Aorta (tissue), 5 donors: ENCODE measurements around the gene BICDL1. TPM values are rescaled to one million over a fixed set of nuclear protein-coding genes. Genes with fewer than 3 reads are reported as not detected.
A peak's percentile ranks its signal among the peaks of the same experiment; 100 is the strongest.

Source experiments
- ATAC-seq: fragments of 200-7000 bp; cut with Tn5 transposase; one replicate; pipeline ENCODE4 v1.9.1; 2022; ENCODE audit warnings: moderate library complexity; ENCODE audit not compliant: low FRiP score
- DNase-seq, 2 donors: peaks; one replicate each; pipeline ENCODE4 v3.0.0-alpha.2; 2020
- H3K27ac ChIP-seq, 2 donors: one replicate each; pipeline ENCODE4 v1.5.1; 2013; ENCODE audit warnings: low read length in 2 of 2, mild to moderate bottlenecking in 2 of 2, moderate library complexity in 2 of 2, control low read depth in 1 of 2, inconsistent platforms in 1 of 2, low read depth in 1 of 2
- H3K27me3 ChIP-seq, 2 donors: one replicate each; pipeline ENCODE4 v1.6.1; 2013; ENCODE audit warnings: control low read depth in 1 of 2, low read length in 1 of 2, mild to moderate bottlenecking in 1 of 2, moderate library complexity in 1 of 2; ENCODE audit not compliant: insufficient read depth in 2 of 2, control insufficient read depth in 1 of 2
- H3K36me3 ChIP-seq, 2 donors: one replicate each; pipeline ENCODE4 v1.6.1; 2013; ENCODE audit warnings: control low read depth in 1 of 2, low read length in 1 of 2, mild to moderate bottlenecking in 1 of 2; ENCODE audit not compliant: insufficient read depth in 2 of 2, control insufficient read depth in 1 of 2
- H3K4me1 ChIP-seq, 2 donors: one replicate each; pipeline ENCODE4 v1.6.1; 2013; ENCODE audit warnings: low read length in 2 of 2, control low read depth in 1 of 2, mild to moderate bottlenecking in 1 of 2, moderate library complexity in 1 of 2; ENCODE audit not compliant: insufficient read depth in 2 of 2, control insufficient read depth in 1 of 2
- H3K4me3 ChIP-seq, 2 donors: one replicate each; pipeline ENCODE4 v1.5.1; 2013; ENCODE audit warnings: low read length in 2 of 2, control low read depth in 1 of 2, mild to moderate bottlenecking in 1 of 2
- H3K9me3 ChIP-seq: one replicate; pipeline ENCODE4 v1.6.1; 2013; ENCODE audit warnings: mild to moderate bottlenecking, low read length; ENCODE audit not compliant: control insufficient read depth
- WGBS, 2 donors: extraction: QIAGEN DNeasy Blood & Tissue Kit; methylation state at CpG; one replicate each; pipeline ENCODE4 v1.1.7; 2013; 5-methylcytosine and 5-hydroxymethylcytosine counted together
- intact Hi-C, 2 donors: fragments of 100-400 bp; cut with DNase I; formaldehyde crosslinking; loops; one replicate each; pipeline versions ENCODE4 v1.14.2 to v1.15.0; 2022
- polyA plus RNA-seq, 2 donors: library from polyadenylated mRNA; stranded (reverse); fragments of 200-250 nt; gene quantifications; one replicate each; pipeline ENCODE4 v1.2.3, GENCODE V29; 2013
- total RNA-seq, 2 donors: library from RNA; stranded (reverse); fragmentation: NEBNext Ultra II Directional; extraction: Animal tissue kit (Norgen Biotek cat#: 25700); gene quantifications; one replicate each; pipeline ENCODE4 v1.2.1, GENCODE V29; 2021
- donor health status: healthy with polysubstance abuse.
- donor health status: Bipolar disorder and iron deficiency.
- donor health status: DM: no; HTN: no; CAD: no.
- donor health status: DM: no; HTN: no; CAD: no.
- donor health status: DM: yes; HTN: yes; CAD: no.

The BICDL1 gene
- total and polyA plus RNA-seq, 4 donors: 0.36 to 1.7 (median 1.3) TPM

DNA sequence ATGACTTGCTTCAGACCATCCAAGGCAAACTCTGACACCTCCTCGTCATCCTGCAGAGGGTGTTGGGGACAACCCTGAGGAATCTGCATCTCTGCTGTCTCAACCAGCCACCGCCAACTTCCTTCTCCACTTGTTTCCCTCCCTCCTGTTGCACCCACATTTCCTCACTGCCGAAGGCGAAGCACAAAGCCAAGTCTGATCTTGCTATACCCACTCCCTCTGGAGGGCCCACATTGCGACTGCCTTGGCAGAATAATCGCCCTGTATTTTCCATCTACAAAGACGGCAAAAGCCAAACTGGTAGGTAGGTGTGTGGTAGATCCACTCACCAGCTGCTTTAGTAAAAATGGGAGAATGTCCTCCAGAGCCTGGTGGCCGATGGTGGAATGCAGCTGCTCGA is 149.3 kb downstream of the BICDL1 start:
- Histone ChIP-seq H3K4me1 (no peaks in the 10 kb centered on the region), H3K27ac (no peak overlapping the region), H3K9me3 (no peaks in the 10 kb centered on the region), H3K36me3 (peaks cover 14 to 37% of the 10 kb centered on the region in 2 donors), H3K4me3 (no peak overlapping the region), H3K27me3 (no peaks in the 10 kb centered on the region)
- ATAC-seq (no peak), DNase-seq (no peak)
- 92 to 95% methylated on average over 9 of the region's 9 CpGs for WGBS, 2 donors
- intact Hi-C loops: no loop called here

DNA sequence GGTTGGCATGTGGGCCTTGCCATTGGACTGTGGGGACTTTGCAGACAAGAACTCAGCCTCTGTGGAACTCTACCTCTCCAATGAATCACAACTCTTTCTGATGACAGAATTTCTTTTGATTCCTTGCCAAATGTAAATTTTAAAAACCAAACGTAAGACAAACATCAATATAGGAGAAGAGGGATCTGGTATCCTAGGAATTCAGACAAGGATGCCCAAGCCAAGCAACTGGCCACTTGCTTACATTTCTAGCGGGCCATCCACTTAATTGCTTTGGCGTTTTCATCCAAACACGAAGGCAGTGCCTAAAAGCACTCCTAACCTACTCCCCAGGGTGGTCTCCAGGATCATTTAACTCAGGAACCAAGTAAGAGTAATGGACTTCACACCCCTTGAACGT is 150.9 kb downstream of the BICDL1 start:
- Histone ChIP-seq H3K9me3 (no peaks in the 10 kb centered on the region), H3K4me3 (no peak overlapping the region), H3K4me1 (no peaks in the 10 kb centered on the region), H3K27me3 (no peaks in the 10 kb centered on the region), H3K36me3 (peaks cover 13 to 41% of the 10 kb centered on the region in 2 donors), H3K27ac (no peak overlapping the region)
- 62 to 71% methylated on average over 5 of the region's 5 CpGs for WGBS, 2 donors
- intact Hi-C loops: no loop called here
- ATAC-seq: no peak
- DNase-seq: no peak

DNA sequence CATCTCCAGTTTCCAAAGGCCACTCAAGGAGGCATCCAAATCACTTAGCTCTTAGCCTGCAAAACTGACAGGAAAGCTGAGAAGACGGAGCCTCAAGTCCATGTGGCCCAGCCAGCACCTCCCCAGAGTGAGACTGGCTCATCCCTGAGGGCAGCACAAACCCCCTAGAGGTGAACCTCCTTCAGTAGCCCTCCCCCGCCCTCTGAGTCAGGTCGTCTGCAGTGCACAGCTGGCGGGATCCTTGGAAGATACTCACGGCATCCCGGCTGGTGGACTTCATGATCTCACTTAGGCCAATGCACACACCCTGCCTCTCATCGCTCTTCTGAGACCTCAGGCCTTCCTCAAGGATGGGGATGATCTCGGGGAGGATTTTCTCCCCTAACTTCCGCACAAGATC is 151.6 kb downstream of the BICDL1 start:
- intact Hi-C loops: no loop called here
- no peaks in the 10 kb centered on the region for H3K4me1 ChIP-seq
- ATAC-seq (no peak), DNase-seq (peak in 1 of 2 donors; percentile 65)
- H3K36me3 ChIP-seq: peaks cover 13 to 44% of the 10 kb centered on the region in 2 donors
- H3K27me3 ChIP-seq: no peaks in the 10 kb centered on the region
- no peak overlapping the region for H3K4me3 ChIP-seq
- no peaks in the 10 kb centered on the region for H3K9me3 ChIP-seq
- no peak overlapping the region for H3K27ac ChIP-seq
- 88 to 89% methylated on average over 9 of the region's 9 CpGs for WGBS, 2 donors

DNA sequence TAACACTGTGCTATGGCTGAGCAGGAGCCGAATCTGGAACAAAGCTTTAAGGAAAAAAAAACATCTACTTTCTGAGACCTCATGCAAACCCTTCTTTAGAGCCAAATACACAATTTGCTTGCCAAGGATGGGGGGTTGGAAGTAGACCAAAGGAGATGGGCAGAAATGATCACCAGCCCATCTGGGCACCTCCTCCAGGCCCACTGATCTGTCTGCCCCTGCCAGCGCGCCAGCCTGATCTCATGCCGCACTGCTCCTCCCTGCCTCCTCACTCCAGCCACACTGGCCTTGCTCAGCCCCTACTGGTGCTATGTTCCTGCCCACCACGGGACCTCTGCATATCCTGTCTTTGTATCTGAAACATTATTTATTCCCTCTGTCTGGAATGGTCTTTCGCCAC is 152.3 kb downstream of the BICDL1 start:
- WGBS, 2 donors: 89 to 91% methylated on average over 6 of the region's 6 CpGs
- ATAC-seq: no peak
- intact Hi-C loops: no loop called here
- H3K27me3 ChIP-seq: no peaks in the 10 kb centered on the region
- no peak for DNase-seq
- H3K4me1 ChIP-seq: no peaks in the 10 kb centered on the region
- H3K27ac ChIP-seq: no peak overlapping the region
- peaks cover 13 to 42% of the 10 kb centered on the region in 2 donors for H3K36me3 ChIP-seq
- H3K9me3 ChIP-seq: no peaks in the 10 kb centered on the region
- no peak overlapping the region for H3K4me3 ChIP-seq

DNA sequence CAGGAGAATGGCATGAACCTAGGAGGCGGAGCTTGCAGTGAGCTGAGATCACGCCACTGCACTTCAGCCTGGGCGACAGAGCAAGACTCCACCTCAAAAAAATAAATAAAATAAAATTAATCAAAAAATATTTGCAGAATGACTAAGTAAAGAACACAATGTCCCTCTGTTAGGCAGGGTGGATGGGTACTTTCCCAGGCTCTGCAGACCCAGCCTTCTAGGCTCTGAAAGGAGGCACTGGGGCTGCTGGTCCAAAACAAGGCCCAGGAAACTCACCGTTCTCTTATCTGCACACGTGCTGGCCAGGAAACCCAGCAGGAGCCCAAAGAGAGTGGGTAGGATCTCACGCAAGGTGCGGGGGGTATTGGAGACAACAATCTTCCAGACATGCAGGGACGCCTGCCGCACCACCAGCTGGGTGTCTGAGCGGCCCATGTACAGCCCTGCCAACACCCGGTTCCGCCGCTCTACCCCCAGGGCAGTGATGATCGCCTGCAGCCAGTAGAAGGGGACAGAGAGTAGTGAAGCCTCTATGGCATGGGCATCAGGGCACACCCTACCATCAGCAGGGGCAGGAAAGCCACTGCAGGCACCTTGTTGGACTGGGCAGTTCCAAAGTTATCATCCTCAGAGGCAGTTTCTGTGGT is 153.3 kb downstream of the BICDL1 start:
- Histone ChIP-seq H3K9me3 (no peaks in the 10 kb centered on the region), H3K36me3 (peaks cover 16 to 37% of the 10 kb centered on the region in 2 donors), H3K27me3 (no peaks in the 10 kb centered on the region), H3K27ac (no peak overlapping the region), H3K4me1 (no peaks in the 10 kb centered on the region), H3K4me3 (no peak overlapping the region)
- WGBS, 2 donors: 90 to 93% methylated on average over 14 of the region's 14 CpGs
- ATAC-seq (no peak), DNase-seq (peak in 1 of 2 donors; percentile 58)
- intact Hi-C loops: no loop called here

Other genes starting within 250 kb of the BICDL1 start
- 1 to 10 TPM; 2.8 to 7.1 TPM for gene CIT, start 111.9 kb upstream of the BICDL1 start, total RNA-seq
- gene CIT, start 111.9 kb upstream of the BICDL1 start, polyA plus RNA-seq: under 1 TPM; 0.13 TPM
- gene RAB35, start 127.5 kb downstream of the BICDL1 start, total RNA-seq: 10 to 100 TPM; 47.4 to 52.6 TPM
- gene RAB35, start 127.5 kb downstream of the BICDL1 start, polyA plus RNA-seq: 10 to 100 TPM; 15.7 to 23.7 TPM
- gene GCN1, start 205.5 kb downstream of the BICDL1 start, total RNA-seq: 10 to 100 TPM; 75.1 to 89.8 TPM
- 10 to 100 TPM in 1 of 2 donors, 1 to 10 TPM in 1; 6.4 to 22.1 TPM for gene GCN1, start 205.5 kb downstream of the BICDL1 start, polyA plus RNA-seq
- gene RPLP0, start 211.9 kb downstream of the BICDL1 start, total RNA-seq: 1,000 to 10,000 TPM; 1,136 to 1,236 TPM
- gene RPLP0, start 211.9 kb downstream of the BICDL1 start, polyA plus RNA-seq: 1,000 to 10,000 TPM; 2,250 to 2,543 TPM